Smooth muscle cell (in vitro differentiated cells): ENCODE measurements around the gene SH2D3A. TPM values are rescaled to one million over a fixed set of nuclear protein-coding genes. Genes with fewer than 3 reads are reported as not detected.

Experiments used
- DNase-seq: peaks from one replicate; lab custom pipeline; 2025; ENCODE audit not compliant: unreplicated experiment; lab: John Stamatoyannopoulos, UW
- H2AFZ ChIP-seq: fragments of 200-600 bp; sonication (generic); 2 replicates; pipeline ENCODE4 v1.6.0; 2016; ENCODE audit warnings: antibody characterized with exemption, low read depth, mild to moderate bottlenecking
- H3F3A ChIP-seq: fragments of 200-600 bp; sonication (generic); 2 replicates; pipeline ENCODE4 v1.6.0; 2017; ENCODE audit warnings: antibody characterized with exemption, low read depth
- H3K27ac ChIP-seq: fragments of 200-600 bp; sonication (generic); 2 replicates; pipeline ENCODE4 v1.5.1; 2016; ENCODE audit warnings: low read depth, mild to moderate bottlenecking
- H3K27me3 ChIP-seq: fragments of 200-600 bp; sonication (generic); 2 replicates; pipeline ENCODE4 v1.6.1; 2016; ENCODE audit warnings: low read depth, mild to moderate bottlenecking
- H3K36me3 ChIP-seq: fragments of 200-600 bp; sonication (generic); 2 replicates; pipeline ENCODE4 v1.5.1; 2016; ENCODE audit warnings: low read depth
- H3K4me1 ChIP-seq: fragments of 200-600 bp; sonication (generic); 2 replicates; pipeline ENCODE4 v1.5.1; 2016; ENCODE audit warnings: low read depth
- H3K4me2 ChIP-seq: fragments of 200-600 bp; sonication (generic); 2 replicates; pipeline ENCODE4 v1.6.0; 2016; ENCODE audit warnings: mild to moderate bottlenecking
- H3K4me3 ChIP-seq: fragments of 200-600 bp; sonication (generic); 2 replicates; pipeline ENCODE4 v1.5.1; 2016; ENCODE audit warnings: mild to moderate bottlenecking
- H3K79me2 ChIP-seq: fragments of 200-600 bp; sonication (generic); 2 replicates; pipeline ENCODE4 v1.6.0; 2016; ENCODE audit warnings: low read depth, mild to moderate bottlenecking
- H3K9ac ChIP-seq: fragments of 200-600 bp; sonication (generic); 2 replicates; pipeline ENCODE4 v1.6.0; 2016; ENCODE audit warnings: low read depth
- H3K9me3 ChIP-seq: fragments of 200-600 bp; sonication (generic); replicated peaks from 2 replicates; pipeline ENCODE4 v1.5.1; 2016; ENCODE audit warnings: low read depth
- H4K20me1 ChIP-seq: fragments of 200-600 bp; sonication (generic); 2 replicates; pipeline ENCODE4 v1.6.0; 2016; ENCODE audit warnings: low read depth
- CTCF ChIP-seq: fragments of 200-600 bp; sonication (generic); IDR thresholded peaks from 2 replicates; pipeline ENCODE4 v1.5.1; 2017; ENCODE audit warnings: borderline replicate concordance, mild to moderate bottlenecking, antibody characterized with exemption; ENCODE audit not compliant: insufficient read depth, poor library complexity, severe bottlenecking
- WGBS: methylation state at CpG from one replicate; pipeline ENCODE4 v1.1.7; 2016; ENCODE audit warnings: low lambda C conversion rate; 5-methylcytosine and 5-hydroxymethylcytosine counted together
- polyA plus RNA-seq: library from polyadenylated mRNA; unstranded; fragments of >200 nt; fragmentation: Nextera tagmentation; extraction: Ambion mirVana; gene quantifications from 2 replicates; pipeline ENCODE4 v1.2.1, GENCODE V29; 2016
- total RNA-seq: library from RNA; depleted of rRNA; stranded (reverse); fragments of >200 nt; gene quantifications from 2 replicates; pipeline ENCODE4 v1.2.3, GENCODE V29; 2014

SH2D3A gene
- total and polyA plus RNA-seq, 2 experiments from 2014 or later: 6.2 to 9.3 TPM

- no peak overlapping the region for H3K4me2 ChIP-seq
- H3K4me1 ChIP-seq: peaks cover 8% of the 10 kb centered on the region
- TF ChIP-seq CTCF: no peak
- H3K4me3 ChIP-seq: no peak overlapping the region
- WGBS: 91% methylated on average over 21 of the region's 22 CpGs
- no peak overlapping the region for H3K9ac ChIP-seq
- H3K27ac ChIP-seq: no peak overlapping the region
- no peaks in the 10 kb centered on the region for H3K36me3 ChIP-seq
- H3K9me3 ChIP-seq: no peaks in the 10 kb centered on the region
- H4K20me1 ChIP-seq: no peaks in the 10 kb centered on the region
- peaks cover 13% of the 10 kb centered on the region for H3F3A ChIP-seq
- no peaks in the 10 kb centered on the region for H3K79me2 ChIP-seq
- H3K27me3 ChIP-seq: no peaks in the 10 kb centered on the region
- no peak for DNase-seq
- H2AFZ ChIP-seq: no peak overlapping the region
Observed at GRCh38 chr19:6731822-6732221, 35.4 kb downstream of the SH2D3A start.

DNA sequence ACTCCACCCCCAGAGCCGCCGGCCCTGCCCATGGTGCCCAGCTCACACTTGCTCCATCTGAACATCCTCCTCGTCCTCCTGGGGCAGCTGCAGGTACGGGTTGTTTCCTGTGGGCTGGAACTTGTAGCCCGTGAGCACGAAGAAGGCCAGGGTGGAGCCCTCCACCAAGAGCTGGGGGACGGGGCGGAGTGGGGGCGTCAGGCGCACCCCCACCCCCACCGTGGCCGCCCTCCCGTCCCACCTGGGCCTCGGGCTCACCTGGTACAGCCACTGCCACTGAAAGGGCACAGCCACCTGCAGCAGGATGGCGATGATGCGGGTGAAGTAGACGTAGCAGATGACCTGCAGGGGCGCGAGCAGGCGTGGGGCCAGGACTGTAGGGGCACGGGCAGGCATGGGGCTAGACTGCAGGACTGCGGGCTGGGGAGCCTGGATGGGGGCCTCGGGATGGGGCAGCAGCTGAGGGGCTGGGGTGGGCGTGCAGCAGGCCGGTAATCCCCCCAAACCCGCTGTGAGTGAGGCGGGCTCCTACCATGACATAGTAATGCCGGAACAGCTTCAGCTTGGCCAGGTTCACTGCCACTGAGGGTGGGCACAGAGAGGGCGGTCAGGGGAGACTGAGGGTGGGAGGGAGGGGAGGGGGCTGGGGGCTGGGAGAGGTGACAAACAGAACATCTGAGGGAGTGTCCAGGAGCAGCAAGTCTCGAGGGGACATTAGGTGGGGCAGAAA lies 36.1 kb downstream of the SH2D3A start:
- Histone ChIP-seq H3K79me2 (no peaks in the 10 kb centered on the region), H3K4me1 (peaks cover 6% of the 10 kb centered on the region), H3K36me3 (no peaks in the 10 kb centered on the region), H3K27ac (no peak overlapping the region), H3K27me3 (no peaks in the 10 kb centered on the region), H3K9ac (no peak overlapping the region), H2AFZ (no peak overlapping the region), H3K9me3 (no peaks in the 10 kb centered on the region), H3F3A (peaks cover 11% of the 10 kb centered on the region), H3K4me3 (no peak overlapping the region), H4K20me1 (no peaks in the 10 kb centered on the region), H3K4me2 (no peak overlapping the region)
- no peak for DNase-seq
- WGBS: 96% methylated on average over 14 of the region's 30 CpGs
- no peak for TF ChIP-seq CTCF

DNA sequence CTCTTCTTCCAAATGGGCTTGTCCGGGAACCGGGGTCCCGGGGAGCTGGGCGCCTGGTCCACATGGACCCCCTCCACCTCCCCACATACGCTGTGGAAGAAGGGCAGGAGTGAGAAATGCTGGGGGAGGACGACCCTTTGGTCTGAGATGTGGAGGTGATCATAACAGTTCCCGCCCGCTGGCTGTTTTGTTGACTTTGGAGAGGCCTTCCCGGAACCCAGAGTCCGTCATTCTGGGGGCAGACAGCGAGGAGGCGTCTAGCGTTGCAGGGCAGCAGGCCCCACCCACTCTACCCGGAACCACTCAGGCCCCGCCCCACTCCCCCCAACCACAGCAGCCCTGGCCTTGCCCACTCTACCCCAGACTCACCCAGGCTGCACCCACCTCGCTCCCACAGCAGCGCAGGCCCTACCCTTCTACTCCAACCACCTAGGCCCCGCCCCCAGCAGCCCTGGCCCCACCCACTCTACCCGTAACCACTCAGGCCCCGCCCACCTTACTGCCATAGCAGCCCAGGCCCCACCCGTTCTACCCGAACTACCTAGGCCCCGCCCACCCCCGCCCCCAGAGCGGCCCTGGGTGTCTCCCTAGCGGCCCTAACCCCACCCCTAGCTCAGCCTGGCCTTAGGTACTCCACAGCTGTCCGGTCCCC lies 37.0 kb downstream of the SH2D3A start:
- H3F3A ChIP-seq: peaks cover 2% of the 10 kb centered on the region
- no peak for DNase-seq
- no peak overlapping the region for H2AFZ ChIP-seq
- no peak overlapping the region for H3K4me2 ChIP-seq
- H4K20me1 ChIP-seq: no peaks in the 10 kb centered on the region
- TF ChIP-seq CTCF: no peak
- H3K4me1 ChIP-seq: no peaks in the 10 kb centered on the region
- no peak overlapping the region for H3K27ac ChIP-seq
- H3K36me3 ChIP-seq: no peaks in the 10 kb centered on the region
- no peaks in the 10 kb centered on the region for H3K9me3 ChIP-seq
- no peak overlapping the region for H3K9ac ChIP-seq
- no peak overlapping the region for H3K4me3 ChIP-seq
- H3K27me3 ChIP-seq: no peaks in the 10 kb centered on the region
- WGBS: 85% methylated on average over 14 of the region's 27 CpGs
- no peaks in the 10 kb centered on the region for H3K79me2 ChIP-seq
